ENCODE data around the gene TEAD3.

GRCh38 chr6:35442693-35443092, 54.2 kb downstream of the TEAD3 start:
- TF ChIP-seq CTCF (IDR thresholded peaks at IDR 0.05) (no peak), POLR2A (IDR thresholded peaks at IDR 0.05) (no peak), POLR2AphosphoS5 (IDR thresholded peaks at IDR 0.05) (no peak)

All from sigmoid colon (tissue), 4 donors.